ENCODE measurements around the gene PSG3.
"Not testable (repeated sequence)": the region's sequence is repeated elsewhere in the genome, so short reads cannot be mapped to it uniquely, and the experiment has no call there.

PSG3 gene

DNA sequence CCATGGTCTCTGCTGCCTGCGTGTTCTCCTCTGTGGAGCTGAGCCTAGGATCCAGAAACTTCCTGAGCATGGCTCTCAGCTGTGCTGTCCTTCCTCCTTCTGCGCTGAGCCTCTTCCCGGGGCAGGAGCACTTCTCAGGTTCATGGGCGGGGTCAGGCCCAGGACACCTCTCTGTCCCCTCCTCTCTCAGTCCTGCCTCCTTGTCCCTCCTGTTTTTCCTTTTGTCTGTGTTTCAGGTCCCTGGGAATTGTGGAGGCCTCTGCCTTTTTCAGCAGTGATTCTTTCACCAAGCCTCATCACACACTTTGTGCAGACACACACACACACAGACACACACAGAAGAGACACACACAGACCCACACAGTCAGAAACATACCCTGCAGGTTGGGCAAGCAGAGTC lies at the start of gene PSG3:
TSS of gene PSG3 (minus strand) at position 101 of the 400 bp plus-strand sequence. CDS start at position 4, 97 bp downstream.
- DNase-seq (ENCODE audit: low read depth in 2 of 2), result not testable (repeated sequence)

DNA sequence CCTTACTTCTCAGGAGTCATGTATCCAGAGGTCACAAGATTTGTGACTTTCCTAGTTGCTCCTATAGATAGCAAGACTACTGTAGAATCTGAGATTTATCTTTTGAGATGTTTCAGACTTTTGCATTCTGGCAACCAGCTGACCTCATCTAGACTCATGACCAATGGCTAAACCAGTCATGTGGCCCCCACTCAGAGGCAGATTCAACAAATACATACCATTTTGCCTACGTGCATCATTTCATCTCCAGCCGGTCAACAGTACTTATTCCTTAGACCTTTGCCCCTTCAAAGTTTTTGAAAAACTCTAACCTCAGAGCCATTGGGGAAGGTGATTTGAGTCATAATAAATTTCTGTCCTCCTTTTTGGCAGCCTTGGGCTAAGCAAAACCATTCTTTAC lies 48.5 kb upstream of the PSG3 start:
- DNase-seq (ENCODE audit: low read depth in 2 of 2), result not testable (repeated sequence)

DNA sequence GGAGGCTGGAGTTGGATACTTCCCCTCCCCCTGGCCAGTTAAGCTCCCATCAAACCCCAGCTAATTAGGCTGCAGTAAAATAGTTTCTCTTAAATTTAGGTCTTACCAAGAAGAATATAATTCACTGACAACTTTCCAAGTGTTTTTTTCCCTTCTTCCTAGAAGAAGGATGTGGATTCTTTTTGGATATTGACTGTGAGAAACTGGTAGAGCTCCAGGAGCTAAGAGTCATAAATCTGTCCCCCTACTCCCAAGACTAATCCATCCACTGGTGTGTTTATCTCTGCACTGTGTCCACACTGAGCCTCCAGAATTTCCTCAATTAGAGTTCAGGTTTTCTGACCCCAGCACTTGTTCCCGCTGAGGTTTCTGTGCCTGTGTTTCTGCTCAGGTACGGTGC lies 47.5 kb upstream of the PSG3 start:
- not testable (repeated sequence) for DNase-seq (ENCODE audit: low read depth in 2 of 2)

DNA sequence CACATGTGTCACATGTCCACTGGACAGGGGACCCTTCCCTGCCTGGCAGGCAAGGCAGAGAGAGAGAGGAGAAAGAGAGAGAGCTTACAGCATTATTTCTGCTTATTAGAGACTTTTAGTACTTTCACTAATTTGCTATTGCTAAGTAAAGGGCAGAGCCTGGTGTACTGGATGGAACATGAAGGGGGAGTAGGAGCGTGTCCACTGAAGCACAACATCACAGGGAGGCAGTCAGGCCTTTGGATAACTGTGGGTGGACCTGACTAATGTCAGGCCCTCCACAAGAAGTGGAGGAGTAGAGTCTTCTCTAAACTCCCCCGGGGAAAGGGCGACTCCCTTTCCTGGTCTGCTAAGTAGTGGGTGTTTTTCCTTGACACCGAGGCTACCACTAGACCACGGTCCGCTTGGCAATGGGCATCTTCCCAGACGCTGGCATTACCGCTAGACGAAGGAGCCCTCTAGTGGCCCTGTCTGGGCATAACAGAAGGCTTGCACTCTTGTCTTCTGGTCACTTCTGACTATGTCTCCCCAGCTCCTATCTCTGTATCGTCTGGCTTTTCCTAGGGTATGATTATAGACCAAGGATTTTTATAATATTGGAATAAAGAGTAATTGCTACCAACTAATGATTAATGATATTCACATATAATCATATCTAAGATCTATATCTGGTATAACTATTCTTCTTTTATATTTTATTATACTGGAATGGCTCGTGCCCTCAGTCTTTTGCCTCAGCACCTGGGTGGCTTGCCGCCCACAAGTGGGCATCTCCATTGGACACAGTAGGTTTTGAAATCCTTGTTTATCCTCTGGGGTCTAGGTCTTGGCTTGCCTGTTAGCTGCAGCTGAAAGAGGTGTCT lies 36.7 kb upstream of the PSG3 start:
- DNase-seq (ENCODE audit: low read depth in 2 of 2), result peak; percentile 8 to 11

DNA sequence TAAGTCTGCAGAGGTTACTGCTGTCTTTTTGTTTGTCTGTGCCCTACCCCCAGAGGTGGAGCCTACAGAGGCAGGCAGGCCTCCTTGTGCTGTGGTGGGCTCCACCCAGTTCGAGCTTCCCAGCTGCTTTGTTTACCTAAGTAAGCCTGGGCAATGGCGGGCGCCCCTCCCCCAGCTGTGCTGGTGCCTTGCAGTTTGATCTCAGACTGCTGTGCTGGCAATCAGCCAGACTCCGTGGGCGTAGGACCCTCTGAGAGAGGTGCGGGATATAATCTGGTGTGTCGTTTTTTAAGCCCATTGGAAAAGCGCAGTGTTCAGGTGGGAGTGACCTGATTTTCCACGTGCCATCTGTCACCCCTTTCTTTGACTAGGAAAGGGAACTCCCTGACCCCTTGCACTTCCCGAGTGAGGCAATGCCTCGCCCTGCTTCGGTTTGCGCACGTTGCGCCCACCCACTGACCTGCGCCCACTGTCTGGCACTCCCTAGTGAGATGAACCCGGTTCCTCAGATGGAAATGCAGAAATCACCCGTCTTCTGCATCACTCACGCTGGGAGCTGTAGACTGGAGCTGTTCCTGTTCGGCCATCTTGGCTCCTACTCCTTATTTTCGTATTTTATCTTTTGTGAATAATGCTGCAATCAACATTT lies 34.4 kb upstream of the PSG3 start:
- not testable (repeated sequence) for DNase-seq (ENCODE audit: low read depth in 2 of 2)

DNA sequence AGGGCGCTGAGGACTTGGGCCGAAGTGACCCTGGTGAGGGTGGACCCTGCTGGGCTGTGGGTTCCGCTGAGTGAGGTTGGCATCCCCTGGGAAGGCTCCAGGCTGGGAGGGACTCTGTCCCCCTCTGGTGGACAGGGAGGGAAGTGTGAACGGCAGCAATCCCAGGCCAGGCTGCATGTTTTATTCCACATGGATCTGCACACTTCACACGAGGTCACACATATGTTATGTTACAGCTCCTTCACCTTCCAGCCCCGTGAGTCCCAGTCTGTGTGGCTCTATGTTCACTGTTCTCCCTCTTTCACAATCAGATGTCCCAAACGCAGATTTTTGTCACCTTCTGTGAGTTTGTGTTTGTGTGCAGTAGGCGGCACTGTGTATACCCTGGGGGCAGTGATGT lies 27.0 kb upstream of the PSG3 start:
- peak in 1 of 2 donors; percentile 0 for DNase-seq (ENCODE audit: low read depth in 2 of 2)

DNA sequence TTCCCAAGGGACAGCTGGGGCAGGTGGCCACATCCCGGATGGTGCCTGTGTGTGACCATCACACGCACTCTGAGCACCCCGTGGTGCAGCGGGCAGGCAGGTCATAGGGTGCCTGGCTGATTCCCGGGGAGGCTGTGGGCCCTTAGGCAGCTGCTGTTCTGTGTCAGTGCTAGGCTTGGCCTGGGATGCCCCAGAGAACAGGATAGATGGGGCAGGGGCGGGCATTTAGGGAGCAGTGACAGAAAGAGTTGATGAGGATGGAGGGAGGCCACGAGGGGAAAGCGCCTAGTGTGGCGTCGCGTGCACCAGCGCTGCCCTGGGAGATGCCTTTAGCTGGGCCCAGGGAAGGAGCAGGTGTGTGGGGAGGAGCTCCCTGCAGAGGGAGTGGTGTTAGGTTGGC lies 26.6 kb upstream of the PSG3 start:
- DNase-seq (ENCODE audit: low read depth in 2 of 2), result not testable (repeated sequence)

DNA sequence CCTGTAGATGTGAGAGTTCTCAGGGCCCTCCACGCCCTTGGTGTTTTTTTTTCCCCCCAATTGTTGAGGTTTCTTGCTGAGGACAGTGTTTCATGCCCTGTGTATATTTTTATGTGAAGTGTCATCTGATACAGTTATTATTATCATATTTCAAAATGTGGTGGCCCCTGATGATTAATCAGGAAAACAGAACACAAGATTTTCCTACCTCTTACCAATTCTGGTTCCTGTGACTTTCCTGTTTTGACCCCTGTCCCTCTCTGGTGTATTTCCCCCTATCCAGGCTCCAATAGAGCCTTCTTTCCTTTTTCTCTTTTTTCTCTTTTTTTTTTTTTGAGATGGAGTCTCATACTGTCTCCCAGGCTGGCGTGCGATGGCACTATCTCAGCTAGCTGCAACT lies 24.6 kb upstream of the PSG3 start:
- DNase-seq (ENCODE audit: low read depth in 2 of 2), result no peak

DNA sequence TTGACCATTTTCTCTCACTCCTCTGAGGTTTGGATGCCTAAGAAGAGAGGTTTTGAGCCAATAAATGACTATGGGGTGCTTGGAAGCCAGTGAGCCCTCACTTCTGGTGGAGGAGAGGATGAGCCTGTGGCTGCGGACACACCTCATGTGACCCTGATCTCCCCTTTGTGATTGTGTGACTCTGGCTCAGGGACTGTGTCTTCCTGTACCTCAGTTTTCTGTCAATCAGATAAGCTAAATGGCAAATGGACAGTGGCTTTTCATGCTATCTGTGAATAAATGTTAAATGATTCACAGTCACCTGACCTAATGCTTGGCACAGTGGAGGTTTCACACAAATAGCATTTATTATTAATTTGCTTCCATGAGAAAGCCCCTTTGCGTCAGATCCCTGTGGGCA lies 22.5 kb upstream of the PSG3 start:
- no peak for DNase-seq (ENCODE audit: low read depth in 2 of 2)

DNA sequence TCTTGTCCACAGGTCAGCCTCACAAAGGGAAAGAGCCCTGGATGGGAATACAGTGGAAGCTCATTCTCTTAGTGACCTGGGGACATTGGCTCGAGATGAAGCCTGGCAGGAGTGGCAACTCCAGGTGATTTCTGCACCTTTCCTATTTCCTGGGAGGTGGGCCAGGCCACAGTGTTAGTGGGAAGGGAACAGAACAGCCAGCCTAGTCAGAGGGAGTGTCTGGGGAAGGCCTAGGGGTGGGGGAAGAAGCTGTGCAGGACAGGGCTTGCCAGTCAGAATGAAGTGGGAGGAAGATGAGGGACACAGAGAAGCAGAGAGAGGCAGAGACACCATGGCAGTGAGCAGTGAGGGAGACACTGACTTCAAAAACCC lies 21.6 kb upstream of the PSG3 start:
- not testable (repeated sequence) for DNase-seq (ENCODE audit: low read depth in 2 of 2)

DNA sequence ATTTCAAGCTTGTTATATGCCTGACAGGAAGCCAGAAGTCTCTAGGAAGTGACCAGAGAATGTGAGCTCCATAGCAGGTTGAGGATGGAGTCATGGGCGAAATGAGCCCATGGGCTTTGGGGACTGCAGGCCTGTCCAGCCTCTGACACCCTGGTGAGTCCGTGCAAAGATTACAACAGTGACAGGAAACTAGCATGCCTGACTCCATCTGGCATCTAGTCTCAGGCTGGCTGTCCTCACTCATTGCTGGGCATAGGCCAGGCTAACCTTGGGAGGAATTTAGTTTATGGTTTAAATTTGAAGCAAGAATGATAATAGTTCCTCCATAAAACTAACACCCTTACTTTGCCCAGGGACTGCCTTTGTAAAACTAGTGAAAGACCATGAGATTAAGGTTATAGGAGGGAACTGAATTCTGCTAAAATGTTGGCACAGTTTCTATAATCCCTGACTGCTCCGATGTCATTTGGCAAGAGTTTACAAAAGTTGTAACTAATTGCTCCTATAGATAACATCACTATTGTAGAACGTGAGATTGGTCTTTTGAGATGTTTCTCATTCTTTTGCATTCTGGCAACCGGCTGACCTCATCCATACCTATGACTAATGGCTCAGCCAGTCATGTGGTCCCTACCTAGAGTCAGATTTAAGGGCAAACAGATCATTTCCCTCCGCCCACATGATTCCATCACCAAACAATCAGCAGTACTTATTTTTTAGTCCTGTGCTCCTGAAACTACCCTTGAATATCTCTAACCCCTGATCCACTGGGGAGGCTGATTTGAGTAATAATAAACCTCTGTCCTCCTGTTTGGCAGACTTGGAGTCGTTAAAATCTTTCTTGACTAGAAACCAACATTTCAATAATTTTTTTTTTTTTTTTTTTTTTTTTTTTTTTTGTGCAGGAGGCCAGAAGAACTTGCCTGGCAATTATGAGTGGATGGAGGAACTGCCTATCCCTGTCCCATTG lies 21.0 kb upstream of the PSG3 start:
- not testable (repeated sequence) for DNase-seq (ENCODE audit: low read depth in 2 of 2)

DNA sequence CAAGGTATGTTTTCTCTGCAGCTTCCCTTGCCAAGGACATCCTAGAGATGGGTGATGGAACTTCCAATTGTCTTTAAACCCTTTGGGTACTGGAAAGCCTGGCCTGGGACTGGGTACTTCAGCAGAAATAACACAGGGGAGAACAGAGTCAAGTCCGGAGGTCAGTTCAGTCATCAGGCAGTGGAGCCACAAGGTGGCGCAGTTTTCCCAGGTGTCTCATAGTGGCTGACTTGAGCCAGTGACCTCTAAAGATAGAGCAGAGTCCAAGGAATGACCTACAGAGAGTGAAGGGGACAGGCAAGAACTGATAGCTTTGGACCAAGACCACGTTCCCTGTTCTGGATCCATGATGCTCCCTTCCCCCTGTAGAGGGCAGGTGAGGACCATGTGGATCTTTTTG lies 18.4 kb upstream of the PSG3 start:
- not testable (repeated sequence) for DNase-seq (ENCODE audit: low read depth in 2 of 2)

DNA sequence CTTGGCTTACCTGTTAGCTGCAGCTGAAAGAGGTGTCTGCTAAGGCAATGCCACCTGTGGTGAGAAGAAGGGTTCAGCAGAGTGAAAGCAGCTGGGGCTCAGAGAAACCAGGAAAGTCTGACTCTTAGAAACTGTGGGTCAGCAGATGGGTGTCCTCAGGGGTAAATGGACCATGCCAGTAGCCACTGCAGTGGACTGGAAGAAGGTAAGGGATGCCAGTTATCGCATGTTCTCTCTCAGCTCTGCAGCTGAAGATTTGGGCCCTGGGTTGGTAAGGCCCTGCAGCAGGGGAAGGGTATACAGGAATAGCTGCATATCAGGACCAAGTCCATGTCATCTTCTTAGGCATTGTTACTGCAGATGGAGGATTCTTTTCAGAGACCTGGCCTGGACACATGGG lies 12.0 kb upstream of the PSG3 start:
- DNase-seq (ENCODE audit: low read depth in 2 of 2), result not testable (repeated sequence)

DNA sequence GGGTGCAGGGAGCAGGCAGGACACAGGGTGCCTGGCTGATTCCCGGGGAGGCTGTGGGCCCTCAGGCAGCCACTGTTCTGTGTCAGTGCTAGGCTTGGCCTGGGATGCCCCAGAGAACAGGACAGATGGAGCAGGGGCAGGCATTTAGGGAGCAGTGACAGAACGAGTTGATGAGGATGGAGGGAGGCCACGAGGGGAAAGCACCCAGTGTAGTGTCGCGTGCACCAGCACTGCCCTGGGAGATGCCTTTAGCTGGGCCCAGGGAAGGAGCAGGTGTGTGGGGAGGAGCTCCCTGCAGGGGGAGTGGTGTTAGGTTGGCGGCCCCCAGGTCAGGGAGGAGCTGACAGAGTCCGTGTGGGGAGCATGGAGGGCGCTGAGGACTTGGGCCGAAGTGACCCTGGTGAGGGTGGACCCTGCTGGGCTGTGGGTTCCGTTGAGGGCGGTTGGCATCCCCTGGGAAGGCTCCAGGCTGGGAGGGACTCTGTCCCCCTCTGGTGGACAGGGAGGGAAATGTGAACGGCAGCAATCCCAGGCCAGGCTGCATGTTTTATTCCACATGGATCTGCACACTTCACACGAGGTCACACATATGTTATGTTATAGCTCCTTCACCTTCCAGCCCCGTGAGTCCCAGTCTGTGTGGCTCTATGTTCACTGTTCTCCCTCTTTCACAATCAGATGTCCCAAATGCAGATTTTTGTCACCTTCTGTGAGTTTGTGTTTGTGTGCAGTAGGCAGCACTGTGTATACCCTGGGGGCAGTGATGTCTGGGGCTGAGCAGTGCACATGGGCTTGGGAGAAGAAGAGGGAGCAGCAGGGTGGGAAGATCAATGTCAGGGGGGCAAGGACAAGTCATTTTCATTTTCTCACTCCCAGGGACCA lies 1.7 kb upstream of the PSG3 start:
- DNase-seq (ENCODE audit: low read depth in 2 of 2), result not testable (repeated sequence)

DNA sequence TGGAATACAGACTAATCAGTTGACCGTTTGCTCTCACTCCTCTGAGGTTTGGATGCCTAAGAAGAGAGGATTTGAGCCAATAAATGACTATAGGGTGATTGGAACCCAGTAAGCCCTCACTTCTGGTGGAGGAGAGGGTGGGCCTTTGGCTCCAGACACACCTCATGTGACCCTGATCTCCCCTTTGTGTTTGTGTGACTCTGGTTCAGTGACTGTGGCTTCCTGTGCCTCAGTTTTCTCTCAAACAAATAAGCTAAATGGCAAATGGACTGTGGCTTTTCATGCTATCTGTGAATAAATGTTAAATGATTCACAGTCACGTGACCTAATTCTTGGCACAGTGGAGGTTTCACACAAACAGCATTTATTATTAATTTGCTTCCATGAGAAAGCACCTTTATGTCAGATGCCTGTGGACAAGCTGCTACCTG lies 2.7 kb downstream of the PSG3 start:
- not testable (repeated sequence) for DNase-seq (ENCODE audit: low read depth in 2 of 2)

DNA sequence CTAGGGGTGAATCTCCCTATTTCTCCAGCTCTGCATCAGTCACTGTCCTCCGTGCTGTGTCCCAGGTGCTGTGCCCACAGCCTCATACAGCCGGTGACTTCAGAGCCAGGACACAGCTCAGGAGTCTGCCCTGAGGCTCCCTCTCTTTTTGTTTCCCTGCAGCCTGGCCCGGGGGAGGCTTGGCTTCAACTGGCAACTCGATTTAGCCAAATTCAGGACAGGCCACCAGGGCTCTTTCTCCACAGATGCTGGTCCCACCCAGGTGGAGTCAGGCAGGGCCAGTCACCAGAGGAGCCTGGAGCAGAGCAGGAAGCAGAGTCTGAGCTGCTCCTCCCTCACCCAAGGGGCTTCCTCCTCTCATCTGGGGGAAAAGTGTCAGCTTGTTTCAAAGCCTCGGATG lies 11.9 kb downstream of the PSG3 start:
- not testable (repeated sequence) for DNase-seq (ENCODE audit: low read depth in 2 of 2)

DNA sequence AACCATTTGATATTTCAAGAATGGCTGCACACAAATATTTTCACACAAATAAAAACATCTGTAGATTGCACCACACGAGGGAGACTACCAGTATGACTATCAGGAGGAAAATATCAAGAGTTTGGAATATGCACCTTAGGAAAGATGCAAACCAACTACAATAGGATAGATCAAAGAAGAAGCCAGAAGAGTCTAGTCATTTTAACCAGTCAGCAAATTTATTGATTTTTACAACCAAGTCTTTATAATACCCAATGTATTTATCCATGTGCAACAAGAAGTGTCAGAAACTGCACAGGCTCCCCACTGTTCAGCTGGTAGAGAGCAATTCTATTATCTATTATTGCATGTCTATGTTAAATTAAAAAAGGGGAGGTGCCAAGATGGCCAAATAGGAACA lies 26.3 kb downstream of the PSG3 start:
- DNase-seq (ENCODE audit: low read depth in 2 of 2), result not testable (repeated sequence)

DNA sequence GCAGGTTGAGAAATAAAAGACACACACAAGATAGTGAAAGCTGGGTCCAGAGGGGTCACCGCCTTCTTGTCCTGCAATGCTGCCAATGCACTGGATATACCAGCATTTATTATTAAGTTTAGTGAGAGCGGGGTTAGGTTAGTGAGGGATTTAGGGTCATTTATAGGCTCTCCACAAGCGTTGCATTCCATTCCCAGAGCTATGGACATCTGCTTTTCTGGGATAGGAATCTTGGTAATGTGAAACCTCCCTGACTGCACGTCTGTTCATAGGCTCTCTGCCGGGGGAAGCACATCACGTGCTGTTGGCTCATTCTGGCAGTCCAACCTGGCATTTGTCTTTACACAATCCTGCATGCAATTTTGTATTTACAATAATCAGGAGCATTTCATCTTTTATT lies 27.5 kb downstream of the PSG3 start:
- DNase-seq (ENCODE audit: low read depth in 2 of 2), result not testable (repeated sequence)

DNA sequence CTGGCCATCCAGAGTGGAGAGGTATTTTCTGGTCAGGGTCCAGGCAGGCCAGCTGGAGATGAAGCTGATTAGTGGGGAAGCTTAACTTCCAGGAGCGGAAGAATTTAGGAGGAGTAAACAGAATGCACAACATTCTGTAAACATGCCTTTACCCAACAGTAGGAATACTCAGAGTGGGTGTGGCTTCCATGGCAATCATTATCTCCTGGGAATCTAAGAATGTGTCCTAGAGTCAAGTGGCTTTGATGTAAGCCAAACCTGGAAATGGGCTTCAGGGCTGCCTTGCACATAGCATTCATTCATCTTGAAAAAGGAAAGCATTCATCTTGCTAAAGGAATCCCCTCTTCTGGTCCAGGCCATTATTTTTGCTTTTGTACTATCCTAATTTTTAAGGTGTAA lies 29.3 kb downstream of the PSG3 start:
- not testable (repeated sequence) for DNase-seq (ENCODE audit: low read depth in 2 of 2)

DNA sequence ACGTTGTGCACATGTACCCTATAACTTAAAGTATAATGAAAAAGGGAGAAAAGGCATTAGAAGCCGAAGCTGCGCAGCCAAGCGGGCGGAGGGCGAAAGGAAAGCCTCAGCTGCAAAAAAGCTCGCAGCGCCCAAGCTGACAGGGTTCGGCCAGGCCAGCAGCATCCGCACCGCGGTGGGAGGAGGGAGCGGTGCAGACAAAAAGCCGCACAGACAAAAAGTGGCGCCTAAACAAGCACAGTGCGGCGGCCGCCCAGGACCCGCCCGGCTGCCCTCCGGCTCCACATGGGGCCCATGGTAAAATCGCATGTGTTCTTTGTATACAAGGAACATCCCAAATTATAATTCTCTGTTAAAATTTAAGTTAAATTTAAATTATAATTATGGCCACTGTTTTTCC lies 42.4 kb downstream of the PSG3 start:
- DNase-seq (ENCODE audit: low read depth in 2 of 2), result no peak
